Right atrium auricular region (tissue), 2 donors: ENCODE results near the gene CHST12. TPM values are rescaled to one million over a fixed set of nuclear protein-coding genes. Genes with fewer than 3 reads are reported as not detected.
A peak's percentile ranks its signal among the peaks of the same experiment; 100 is the strongest.
"Not testable (repeated sequence)": the region's sequence is repeated elsewhere in the genome, so short reads cannot be mapped to it uniquely, and the experiment has no call there.

Experiments used
- DNase-seq: peaks from one replicate; pipeline ENCODE4 v3.0.0-alpha.2; 2019; ENCODE audit warnings: low spot score
- H3K27ac ChIP-seq, 2 donors: fragments of 200-600 bp; sonication (generic); 1 replicate in 1 of 2; 2 replicates in 1 of 2; pipeline ENCODE4 v1.5.1; 2016 to 2019
- H3K27me3 ChIP-seq, 2 donors: fragments of 200-600 bp; sonication (generic); one replicate each; pipeline versions ENCODE4 v1.5.1 to v1.6.0; 2017 to 2019
- H3K36me3 ChIP-seq: fragments of 200-600 bp; sonication (generic); one replicate; pipeline ENCODE4 v1.5.1; 2016
- H3K4me1 ChIP-seq, 2 donors: fragments of 200-600 bp; sonication (generic); one replicate each; pipeline versions ENCODE4 v1.5.1 to v1.6.0; 2017 to 2019
- H3K4me3 ChIP-seq, 2 donors: fragments of 200-600 bp; sonication (generic); 1 replicate in 1 of 2; 2 replicates in 1 of 2; pipeline ENCODE4 v1.5.1; 2017 to 2019; ENCODE audit warnings: mild to moderate bottlenecking in 1 of 2, moderate library complexity in 1 of 2
- H3K9me3 ChIP-seq, 2 donors: fragments of 200-600 bp; sonication (generic); one replicate each; pipeline ENCODE4 v1.5.1; 2019
- CTCF ChIP-seq, 2 donors: fragments of 200-600 bp; sonication (generic); IDR thresholded peaks; one replicate each; pipeline ENCODE4 v1.5.1; 2019; ENCODE audit warnings: antibody characterized with exemption in 2 of 2
- total RNA-seq, 2 donors: library from RNA; depleted of rRNA; stranded (reverse); fragments of >200 nt; gene quantifications; one replicate each; pipeline ENCODE4 v1.1.0, GENCODE V29; 2016

CHST12 gene
- total RNA-seq, 2 donors from 2014 or later, result 14.2 to 15.0 TPM

DNA sequence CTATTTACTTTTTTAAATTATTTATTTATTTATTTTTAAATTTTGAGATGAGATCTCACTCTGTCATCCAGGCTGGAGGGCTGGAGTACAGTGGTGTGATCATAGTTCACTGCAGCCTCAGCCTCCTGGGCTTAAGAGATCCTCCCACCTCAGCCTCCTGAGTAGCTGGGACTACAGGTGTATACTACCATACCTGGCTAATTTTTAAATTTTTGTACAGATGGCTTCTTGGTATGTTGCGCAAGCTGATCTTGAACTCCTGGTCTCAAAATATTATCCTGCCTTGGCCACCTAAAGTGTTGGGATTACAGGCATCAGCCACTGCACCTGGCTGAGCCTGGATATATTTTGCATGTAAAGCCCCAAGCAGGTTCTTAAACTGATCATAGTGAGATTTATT is 7.6 kb downstream of the CHST12 start:
- DNase-seq, result no peak
- TF ChIP-seq CTCF (IDR thresholded peaks at IDR 0.05), result no peak
- no peaks in the 10 kb centered on the region for H3K36me3 ChIP-seq
- peaks cover 0 to 72% of the 10 kb centered on the region in 2 donors for H3K4me1 ChIP-seq
- H3K4me3 ChIP-seq, result no peak overlapping the region
- H3K9me3 ChIP-seq, result no peaks in the 10 kb centered on the region
- no peak overlapping the region for H3K27ac ChIP-seq
- no peaks in the 10 kb centered on the region for H3K27me3 ChIP-seq

GRCh38 chr7:2411815-2412586 is 8.6 kb downstream of the CHST12 start:
- peak overlapping the region in 1 of 2 donors; percentile 5 for H3K27ac ChIP-seq
- peaks cover 0 to 65% of the 10 kb centered on the region in 2 donors for H3K4me1 ChIP-seq

DNA sequence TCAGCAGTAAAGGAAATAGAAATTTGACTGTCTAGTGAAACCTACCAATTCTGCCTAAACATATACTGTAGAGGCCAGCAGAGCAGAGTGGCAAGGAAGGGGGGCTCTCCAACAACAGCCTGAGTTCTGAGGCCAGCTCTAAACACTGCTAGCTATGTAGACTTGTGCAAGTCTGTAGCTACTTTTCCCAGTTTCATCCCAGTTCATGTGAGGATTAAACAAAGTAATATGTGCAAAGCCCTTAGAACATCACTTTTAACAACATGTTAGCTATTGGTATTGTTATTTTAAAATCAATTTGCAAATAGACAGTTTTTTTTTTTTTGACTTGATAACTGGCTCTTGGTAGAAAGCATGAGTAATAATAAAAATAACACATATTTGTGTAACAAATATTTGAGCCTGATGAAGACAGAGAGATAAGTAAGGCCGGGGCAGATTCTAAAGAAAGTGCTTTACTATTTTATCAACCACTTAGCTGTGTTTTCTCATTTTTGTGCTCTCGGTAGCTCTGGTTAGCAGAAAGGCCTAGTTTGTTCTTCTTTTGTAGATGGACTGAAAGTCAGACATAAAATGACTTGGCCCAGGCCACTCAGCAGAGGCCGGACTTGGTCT is 9.3 kb downstream of the CHST12 start:
- Histone ChIP-seq H3K4me1 (peaks cover 0 to 59% of the 10 kb centered on the region in 2 donors), H3K9me3 (no peaks in the 10 kb centered on the region), H3K36me3 (no peaks in the 10 kb centered on the region), H3K27ac (peak overlapping the region in 1 of 2 donors; percentile 5), H3K4me3 (no peak overlapping the region), H3K27me3 (no peaks in the 10 kb centered on the region)
- no peak for DNase-seq
- TF ChIP-seq CTCF (IDR thresholded peaks at IDR 0.05), result no peak

More at GRCh38 chr7:2411815-2412586, 8.6 kb downstream of the CHST12 start:
- H3K4me3 ChIP-seq, result no peak overlapping the region
- no peaks in the 10 kb centered on the region for H3K36me3 ChIP-seq
- no peak for DNase-seq
- no peaks in the 10 kb centered on the region for H3K9me3 ChIP-seq
- TF ChIP-seq CTCF (IDR thresholded peaks at IDR 0.05), result no peak
- no peaks in the 10 kb centered on the region for H3K27me3 ChIP-seq

- no peak overlapping the region for H3K4me3 ChIP-seq
- H3K36me3 ChIP-seq, result no peaks in the 10 kb centered on the region
- H3K27me3 ChIP-seq, result no peaks in the 10 kb centered on the region
- H3K27ac ChIP-seq, result no peak overlapping the region
- H3K4me1 ChIP-seq, result peaks cover 0 to 25% of the 10 kb centered on the region in 2 donors
- no peak for TF ChIP-seq CTCF (IDR thresholded peaks at IDR 0.05)
- no peak for DNase-seq
- H3K9me3 ChIP-seq, result no peaks in the 10 kb centered on the region
Measured at GRCh38 chr7:2416063-2416462, 12.7 kb downstream of the CHST12 start.

GRCh38 chr7:2416650-2417049 is 13.2 kb downstream of the CHST12 start:
- no peak for TF ChIP-seq CTCF (IDR thresholded peaks at IDR 0.05)
- H3K36me3 ChIP-seq, result no peaks in the 10 kb centered on the region
- no peak for DNase-seq
- peaks cover 0 to 20% of the 10 kb centered on the region in 2 donors for H3K4me1 ChIP-seq
- no peaks in the 10 kb centered on the region for H3K9me3 ChIP-seq
- H3K4me3 ChIP-seq, result no peak overlapping the region
- no peaks in the 10 kb centered on the region for H3K27me3 ChIP-seq
- no peak overlapping the region for H3K27ac ChIP-seq

- H3K27ac ChIP-seq, DNase-seq, H3K4me3 ChIP-seq, H3K36me3 ChIP-seq, H3K27me3 ChIP-seq, H3K9me3 ChIP-seq: not testable (repeated sequence)
- H3K4me1 ChIP-seq, result peaks cover 0 to 15% of the 10 kb centered on the region in 2 donors
Measured at GRCh38 chr7:2417178-2417577, 13.8 kb downstream of the CHST12 start.
